ENCODE results near the gene RBMY1B.
"Not testable (repeated sequence)": the region's sequence is repeated elsewhere in the genome, so short reads cannot be mapped to it uniquely, and the experiment has no call there.

The RBMY1B gene

GRCh38 chrY:21511038-21511437, at the start of gene RBMY1B:
TSS of gene RBMY1B (plus strand) at chrY:21511338. CDS start at chrY:21513351, 2,013 bp downstream.
- not testable (repeated sequence) for DNase-seq

GRCh38 chrY:21462915-21463314, 48.2 kb upstream of the RBMY1B start:
- not testable (repeated sequence) for DNase-seq

- no peak for DNase-seq
These were observed 28.2 kb upstream of the RBMY1B start for GRCh38 chrY:21482967-21483366.

GRCh38 chrY:21534579-21534978, 23.4 kb downstream of the RBMY1B start, which contains the start of gene RBMY1A1:
TSS of gene RBMY1A1 (plus strand) at chrY:21534879. CDS start at chrY:21536892, 2,013 bp downstream.
- not testable (repeated sequence) for DNase-seq

- not testable (repeated sequence) for DNase-seq
These were observed 48.3 kb downstream of the RBMY1B start for GRCh38 chrY:21559316-21559984.

Data from NCI-H69 (cell line).